Measurements from ENCODE around the gene MATCAP1.
A peak's percentile ranks its signal among the peaks of the same experiment; 100 is the strongest.

MATCAP1 gene

DNA sequence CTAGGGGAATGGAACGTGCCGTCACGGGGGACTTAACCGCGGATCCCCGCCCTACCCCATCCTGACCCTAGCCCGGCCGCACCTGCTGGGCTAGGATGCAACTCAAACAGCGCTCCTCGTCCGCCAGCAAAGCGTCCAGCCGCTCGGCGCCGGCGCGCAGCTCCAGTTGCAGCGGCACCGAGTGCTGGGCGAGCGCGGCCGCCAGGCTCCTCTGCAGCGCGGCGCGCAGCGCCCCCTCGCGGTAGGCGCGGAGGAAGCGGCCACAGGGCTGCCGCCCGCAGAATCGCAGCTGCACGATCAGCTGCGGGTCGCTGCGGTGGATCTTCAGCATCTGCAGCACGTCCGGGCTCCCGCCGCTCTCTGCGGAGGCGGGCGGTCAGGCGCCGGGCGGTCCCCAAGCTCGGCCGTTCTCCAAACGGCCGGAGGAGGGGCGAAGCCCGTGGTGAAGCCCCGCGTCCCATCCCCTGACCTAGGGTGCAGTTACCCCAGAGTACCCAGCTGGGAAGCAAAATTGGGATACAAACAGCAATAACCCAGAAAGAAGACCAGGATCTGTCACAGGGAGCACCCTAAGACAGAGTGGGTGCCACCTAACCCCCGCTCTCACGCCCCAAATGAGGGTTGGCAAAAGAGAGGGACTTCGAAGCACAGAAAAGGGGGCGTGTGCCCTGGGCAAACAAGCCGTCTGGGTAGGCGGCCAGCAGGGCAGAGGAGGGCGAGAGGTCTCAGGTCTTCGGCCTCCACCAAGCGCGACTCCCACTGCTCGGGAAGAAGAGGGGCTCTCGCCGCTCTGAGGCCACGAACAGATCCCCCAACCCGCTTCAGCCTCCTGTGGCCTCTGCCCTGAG is 28.2 kb downstream of the MATCAP1 start:
- DNase-seq = peak; percentile 86

DNA sequence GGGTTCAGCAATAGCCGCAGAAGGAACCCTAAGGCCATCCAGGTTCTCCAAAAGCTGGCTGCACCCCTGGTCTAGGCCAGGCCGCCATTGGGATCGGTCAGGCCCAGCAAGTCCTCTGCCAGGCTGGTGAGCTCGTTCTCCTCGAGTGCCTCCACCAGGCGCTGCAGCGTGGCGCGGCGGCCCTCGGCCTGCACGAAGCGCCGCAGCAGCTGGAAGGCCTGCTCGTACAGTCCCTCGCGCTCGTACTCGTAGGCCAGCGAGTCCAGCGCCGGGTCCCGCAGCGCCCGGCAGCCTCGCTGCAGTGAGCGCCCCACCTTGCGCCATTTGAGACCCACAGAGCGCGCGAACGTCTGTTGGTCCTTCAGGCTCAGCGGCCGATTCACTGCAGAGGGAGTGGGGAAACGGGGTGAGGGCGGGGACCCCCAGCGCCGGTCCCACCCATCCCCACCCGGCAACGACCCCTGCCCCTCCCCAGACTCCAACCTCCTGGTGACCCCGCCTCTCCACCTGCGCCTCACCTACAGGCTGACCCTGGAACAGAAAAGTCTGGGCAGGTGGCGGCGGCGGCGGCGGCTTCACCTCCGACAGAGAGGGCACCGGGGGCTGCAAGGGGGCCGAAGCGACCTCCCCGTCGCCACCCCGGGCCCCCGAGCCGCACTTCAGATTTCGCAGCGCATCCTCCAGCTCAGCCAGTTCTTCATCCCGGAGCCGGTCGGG is 29.0 kb downstream of the MATCAP1 start:
- no peak for DNase-seq

DNA sequence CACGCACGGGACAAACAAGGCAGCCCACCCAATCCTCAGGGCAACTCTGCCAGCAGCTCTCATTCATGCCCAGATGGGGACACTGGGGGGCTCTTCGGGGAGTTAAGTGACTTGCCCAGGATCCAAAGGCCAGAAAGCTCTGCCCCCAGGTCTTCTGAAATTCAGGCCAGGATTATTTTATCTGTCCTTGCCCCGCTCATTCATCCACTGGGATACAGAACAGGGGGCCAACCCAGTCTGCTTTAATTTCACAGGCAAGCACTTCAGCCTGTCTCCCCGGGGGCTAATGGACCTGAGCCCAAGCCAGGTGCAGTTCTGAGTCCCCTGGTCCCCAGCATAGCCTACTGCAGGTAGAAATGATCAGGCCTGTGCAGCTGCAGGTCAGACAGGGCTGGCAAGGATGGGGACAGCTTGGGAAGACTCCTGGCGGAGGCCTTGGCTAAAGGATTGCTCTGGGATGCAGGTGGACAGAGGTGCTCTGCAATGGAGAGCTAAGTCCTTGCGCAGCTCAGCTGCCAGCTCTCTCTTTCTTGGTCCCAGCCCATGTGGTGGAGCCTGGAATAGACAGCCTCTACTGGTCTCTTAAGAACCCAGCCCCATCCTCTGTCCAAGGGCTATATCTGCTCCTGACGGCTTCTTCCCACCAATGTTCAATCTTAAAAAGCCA is 32.2 kb downstream of the MATCAP1 start:
- peak; percentile 26 for DNase-seq

DNA sequence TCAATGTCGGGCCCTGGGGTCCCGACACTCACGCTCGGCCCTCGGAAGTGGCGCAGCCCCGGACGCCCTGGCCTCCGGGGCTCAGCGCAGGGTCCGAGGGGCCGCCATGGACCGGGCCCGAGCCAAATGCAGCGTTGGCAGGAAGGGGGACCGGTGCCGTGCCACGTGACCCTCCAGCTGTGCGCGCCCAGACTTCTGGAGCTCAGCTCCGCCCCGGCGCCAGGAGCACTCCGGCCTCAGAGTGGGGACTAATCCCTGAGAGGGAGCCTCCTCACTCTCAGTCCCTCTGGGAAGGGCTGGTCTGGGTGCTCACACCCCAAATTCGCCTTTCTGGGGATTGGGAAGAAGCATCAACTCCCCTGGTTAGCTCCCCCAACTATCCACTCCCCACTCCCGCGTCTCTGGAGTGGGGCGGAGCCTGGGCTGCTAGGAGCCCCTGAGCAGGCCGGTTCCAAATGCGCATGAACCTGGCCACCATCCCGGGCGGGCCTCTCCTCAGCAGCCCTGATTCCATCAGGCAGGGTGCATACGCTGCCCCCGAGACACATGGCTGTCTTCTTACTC is 32.8 kb downstream of the MATCAP1 start, which contains the start of gene B3GNT9:
Gene B3GNT9, minus strand, starts transcription at position 166 of the 564 bp plus-strand sequence. CDS start 513 bp downstream, outside the sequence.
- peak; percentile 44 for DNase-seq

DNA sequence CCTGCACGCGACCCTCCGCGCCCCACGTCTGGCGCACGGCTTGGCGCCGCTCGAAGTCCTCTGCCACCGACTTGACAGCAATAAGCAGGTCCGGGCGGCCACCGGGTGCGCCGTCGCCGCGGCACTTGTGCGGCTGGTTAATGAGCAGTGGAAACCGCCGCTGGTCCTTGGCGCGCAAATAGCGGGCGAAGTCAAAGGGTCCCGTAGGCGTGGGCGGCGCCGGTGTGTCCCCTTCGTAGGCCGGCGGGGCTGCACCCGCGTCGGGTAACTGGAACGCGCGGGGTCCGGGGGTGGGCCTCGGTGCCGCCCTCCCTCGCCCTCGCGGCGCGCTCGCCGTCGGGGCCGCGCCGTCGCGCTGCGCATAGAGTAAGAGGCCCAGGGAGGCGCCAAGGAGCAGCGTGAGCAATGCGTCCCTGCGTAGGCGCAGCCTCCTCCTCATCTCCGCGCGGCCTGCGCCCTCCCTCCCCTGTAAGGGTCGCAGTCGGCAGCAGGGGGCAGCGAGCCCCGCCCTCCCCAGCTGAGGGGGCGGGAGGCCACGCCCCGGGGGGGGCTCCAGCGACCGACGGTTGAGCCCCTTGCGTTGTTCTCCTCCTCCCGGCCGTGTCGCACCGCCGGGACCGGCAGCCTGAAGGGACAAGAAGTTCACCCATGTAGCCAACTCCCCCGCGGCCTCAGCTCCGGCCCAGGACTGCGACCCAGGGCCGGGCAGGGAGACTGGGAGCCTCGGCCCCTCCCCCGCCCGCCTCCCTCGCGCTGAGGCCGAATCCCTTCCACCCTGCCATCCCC is 33.5 kb downstream of the MATCAP1 start:
- peak; percentile 18 for DNase-seq

DNA sequence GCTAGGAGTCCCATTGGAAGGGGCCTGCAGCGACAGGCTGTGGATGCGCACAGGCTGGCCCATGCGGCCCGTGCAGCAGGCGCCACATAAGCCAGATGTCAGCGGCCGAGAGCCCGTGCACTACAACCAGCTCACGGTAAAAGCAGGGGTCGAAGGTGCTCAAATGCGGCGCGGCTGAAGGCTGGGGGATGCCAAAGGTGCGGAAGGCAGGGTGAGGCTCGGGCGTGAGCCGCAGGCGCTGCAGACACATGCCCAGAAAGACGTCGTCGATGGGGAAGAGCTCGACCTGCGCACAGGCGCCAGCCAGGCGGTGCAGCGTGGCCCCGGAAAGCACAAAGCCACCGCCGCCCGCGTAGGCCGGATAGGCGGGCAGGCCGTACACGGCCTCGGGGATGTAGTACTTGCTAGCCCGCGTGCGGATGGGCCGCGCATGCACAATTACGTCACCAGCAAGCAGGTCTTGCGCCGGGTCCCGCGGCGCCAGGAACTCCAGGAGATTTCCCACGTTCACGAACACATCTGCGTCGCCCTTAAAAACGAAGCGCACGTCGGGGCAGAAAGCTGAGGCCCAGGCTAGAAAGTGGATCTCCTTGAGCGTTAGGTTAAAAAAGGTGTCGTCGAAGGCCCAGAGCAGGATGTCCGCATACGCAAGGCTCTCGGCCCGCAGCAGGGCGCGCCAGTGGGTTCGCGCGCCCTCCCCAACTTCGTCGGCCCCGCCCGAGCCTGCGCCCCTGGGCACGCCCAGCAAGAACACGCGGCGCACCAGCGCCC is 34.3 kb downstream of the MATCAP1 start:
- DNase-seq = no peak

DNA sequence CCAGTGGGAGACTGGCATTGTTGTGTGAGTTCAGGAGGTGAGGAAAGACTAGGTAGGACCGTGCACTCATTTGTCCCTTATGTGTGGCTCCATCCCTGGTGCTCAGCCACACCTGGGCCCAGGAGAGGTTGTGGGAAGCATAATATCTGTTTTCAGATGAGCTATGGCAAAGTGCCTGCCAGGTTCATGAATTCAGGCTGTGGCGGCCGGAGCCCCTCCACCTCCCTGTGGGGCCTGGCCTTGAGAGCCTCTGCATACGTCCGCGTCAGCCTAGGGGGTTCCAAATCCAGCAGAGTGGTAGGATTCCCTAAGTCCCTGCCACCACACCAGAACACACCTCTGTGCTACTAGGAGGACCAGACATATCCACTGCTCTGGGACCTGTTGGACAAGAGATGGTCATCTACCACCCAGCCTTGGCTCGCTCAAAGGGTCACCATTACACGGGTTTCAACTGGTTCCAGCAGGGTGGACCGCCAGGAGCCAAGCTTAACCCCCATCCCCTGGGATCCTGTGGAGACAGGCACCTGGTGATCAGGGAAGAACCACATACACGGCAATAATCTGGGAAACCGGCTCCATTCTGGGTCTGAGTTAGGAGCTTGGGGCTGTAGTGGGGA is 35.0 kb downstream of the MATCAP1 start:
- DNase-seq = no peak

DNA sequence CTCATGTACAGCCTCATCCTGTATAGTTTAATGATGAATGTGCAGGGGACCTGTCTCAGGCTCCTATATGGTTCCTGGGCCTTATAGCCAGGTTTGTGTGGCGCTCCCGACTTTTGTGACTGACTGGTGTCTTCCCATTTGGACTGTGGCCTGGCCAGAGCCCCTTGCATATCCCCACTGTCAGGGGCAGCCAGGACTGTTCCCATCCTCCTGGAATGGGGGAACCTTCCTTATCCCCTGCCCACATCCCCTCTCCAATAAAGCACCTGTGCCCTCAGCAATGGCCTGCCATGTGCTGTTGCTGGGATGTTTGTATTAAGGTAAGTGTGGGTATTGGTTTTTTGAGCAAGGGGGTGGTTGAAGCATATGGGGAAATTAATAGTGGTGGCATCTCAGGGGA is 35.5 kb downstream of the MATCAP1 start:
- no peak for DNase-seq

DNA sequence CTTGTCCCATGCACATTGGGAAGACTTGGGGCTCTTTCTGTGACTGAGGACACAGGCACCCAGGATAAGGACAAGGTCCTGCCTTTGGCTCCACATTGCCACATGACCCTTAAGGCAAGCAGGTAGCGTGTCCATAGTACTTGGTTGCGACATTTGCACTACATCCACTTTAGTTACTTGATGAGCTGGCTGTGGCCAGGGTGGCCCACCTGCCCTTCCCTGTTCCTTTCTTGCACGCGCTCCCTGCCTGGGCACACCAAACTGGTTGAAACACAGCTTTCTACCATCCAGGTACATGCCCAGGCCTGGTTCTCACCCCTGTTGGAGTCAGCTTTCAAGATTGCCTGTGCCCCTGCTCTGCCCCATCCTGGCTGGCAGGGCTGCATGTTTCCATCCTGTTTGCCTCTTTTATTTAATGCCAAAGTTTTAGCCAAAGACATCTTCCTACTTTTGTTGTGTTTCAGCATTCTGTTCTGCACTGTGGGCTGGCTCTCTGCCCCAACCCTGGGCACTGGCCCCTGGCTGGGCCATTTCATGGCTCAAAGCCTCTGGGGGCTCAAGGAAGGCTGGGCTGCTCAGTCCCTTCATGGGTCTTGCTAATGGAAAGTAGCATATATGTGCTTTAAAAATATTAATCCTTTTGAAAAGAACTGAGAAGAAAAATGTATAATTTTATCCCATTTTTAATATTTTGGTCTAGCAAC is 36.2 kb downstream of the MATCAP1 start:
- DNase-seq = no peak

DNA sequence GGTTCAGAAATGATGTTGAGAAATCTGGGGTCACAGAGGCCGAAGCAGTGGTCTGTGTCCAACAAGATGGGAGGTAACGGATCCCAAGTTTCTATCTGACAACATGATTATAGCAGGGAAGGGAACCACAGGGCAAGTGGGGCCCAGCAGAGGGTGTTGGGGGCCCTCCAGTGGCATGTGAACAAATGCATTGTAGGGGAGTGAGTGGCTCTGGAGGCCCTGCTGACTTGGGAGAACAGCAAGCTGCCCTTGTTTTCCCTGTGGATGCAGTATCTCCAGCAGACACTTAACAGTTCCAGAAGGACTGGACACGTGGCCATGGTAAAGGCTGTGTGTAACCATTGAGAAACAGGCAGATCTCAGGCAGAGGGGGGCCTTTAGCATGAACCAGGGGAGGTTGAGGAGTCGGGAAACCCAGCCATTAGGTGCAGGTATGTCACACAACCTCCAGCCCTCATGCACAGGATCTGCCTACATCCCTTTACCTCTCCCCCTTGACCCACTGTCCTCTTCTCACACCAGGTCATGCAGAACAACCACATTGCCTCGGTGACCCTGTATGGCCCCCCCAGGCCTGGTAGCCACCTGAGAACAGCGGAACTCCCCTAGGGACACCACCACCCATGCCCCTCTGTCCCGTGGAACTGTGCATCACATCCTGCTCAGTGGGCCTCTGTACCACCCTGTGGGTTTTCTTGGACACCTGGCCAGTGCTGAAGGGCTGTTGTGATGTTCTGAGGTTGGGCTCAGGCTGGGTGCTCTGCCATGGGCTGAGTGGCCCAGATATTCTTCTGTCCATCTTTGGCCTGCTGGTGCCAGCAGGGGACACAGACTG is 37.0 kb downstream of the MATCAP1 start:
- no peak for DNase-seq

DNA sequence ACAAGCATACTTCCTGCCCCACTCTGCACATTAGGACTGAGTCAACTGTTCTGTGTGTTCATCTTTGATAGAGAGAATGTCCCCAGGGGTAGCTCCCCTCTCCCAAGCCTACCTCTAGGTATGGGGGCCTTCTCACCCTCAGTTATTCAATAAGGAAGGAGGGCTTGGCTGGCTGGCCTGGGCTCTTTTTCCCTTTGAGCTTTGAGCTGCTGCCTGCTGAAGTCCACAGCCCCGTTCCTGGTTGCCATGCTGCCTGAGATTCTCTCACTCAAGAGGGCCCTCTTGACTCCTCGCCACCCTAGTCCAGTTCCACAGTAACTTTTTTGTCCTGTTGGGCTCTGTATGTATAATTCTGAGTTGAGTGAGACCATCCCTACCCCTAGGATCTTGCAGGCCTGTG is 38.0 kb downstream of the MATCAP1 start:
- no peak for DNase-seq

DNA sequence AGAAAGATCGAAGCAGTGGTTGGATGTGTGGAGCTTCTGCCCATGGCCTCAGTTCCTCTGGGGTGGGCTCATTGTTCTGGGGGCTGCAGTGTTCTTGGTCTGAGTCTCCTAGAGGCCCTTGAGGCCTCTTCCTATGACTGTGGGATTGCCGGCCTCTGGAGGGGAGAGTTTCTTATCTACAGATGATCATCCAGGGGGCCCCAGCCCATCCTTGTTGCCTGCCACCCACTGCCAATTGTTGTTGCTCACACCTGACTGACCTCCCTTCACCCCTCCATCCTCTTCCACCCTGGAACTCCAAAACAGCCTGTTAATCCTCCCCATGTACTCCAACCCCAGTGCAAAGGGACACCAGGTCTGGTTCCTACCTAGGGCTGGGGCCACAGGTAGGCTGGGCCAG is 38.8 kb downstream of the MATCAP1 start:
- no peak for DNase-seq

DNA sequence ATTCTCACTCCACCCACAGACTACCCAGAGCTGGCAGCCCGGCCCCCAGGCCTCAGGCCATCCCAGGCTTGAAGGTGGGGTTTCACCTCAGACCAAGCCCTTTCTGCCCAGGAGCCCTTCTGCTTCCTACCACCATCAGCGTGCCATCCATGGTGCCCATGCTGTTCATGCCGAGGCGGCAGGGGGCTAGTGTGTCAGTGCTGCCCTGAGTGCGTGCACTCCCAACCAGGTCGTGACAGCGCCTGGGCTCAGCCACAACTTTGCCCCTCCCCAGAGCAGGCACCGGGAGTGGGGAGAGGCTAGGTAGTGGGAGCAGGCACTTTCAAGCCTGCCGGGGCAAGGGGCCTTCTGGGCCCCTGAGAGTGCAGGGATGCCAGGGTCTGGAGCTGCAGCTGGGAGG is 41.4 kb downstream of the MATCAP1 start:
- no peak for DNase-seq

DNA sequence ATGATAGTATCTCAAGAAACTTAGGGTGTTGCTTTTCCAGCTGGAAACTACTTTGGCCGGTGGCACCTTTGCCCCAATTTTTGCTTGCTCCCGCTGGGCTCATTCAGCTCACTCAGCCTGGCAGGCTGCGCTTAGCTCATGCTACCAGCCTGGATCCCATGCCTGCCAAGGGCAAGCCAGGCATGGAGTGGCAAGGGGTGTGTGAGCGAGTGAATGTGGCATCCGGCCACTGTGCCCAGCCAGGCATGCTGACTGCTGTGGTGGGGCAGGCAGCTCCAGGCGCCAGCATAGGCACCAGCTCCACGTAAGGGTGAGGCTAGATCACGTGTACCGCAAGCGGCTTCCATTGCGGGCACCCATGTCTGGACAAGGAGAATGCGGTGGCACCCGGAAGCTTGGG is 42.4 kb downstream of the MATCAP1 start:
- no peak for DNase-seq

DNA sequence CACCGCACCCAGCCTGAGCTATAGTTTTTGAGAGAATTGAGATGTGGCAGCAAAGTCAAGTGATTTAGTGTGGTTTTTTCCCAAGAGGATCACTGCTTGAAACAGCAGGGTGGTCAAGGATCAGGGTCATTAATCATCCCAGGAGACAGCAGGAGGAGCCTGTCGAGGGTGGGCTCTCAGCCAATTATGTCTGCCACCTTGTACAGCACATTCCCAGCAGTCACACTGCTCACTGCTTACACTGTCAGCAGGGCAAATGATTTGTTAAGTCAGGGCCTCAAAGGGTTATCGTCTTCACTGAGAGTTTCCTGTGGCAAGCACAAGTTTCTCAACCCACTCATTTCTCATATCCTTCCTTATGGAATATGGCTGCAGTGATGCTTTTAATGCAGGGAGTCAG is 46.2 kb downstream of the MATCAP1 start:
- no peak for DNase-seq

DNA sequence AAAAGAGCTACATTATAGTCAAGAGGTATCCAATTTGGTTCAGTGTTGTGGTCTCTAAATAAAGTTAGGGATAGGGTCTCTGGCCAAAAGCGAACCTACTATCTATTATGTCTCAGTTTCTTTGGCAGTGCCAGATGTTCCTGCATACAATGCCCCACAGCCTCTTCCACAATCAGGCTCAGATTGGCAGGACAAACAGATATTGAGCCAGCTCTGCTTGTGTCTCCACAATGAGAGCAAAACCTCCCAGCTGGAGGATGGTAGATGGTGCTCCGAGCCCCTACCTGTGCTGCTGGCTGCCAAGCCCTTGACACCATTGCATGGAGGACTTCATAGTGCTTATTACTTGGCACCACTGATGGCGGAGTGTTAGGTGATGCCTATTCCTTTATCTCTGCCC is 54.3 kb downstream of the MATCAP1 start:
- DNase-seq = no peak

DNA sequence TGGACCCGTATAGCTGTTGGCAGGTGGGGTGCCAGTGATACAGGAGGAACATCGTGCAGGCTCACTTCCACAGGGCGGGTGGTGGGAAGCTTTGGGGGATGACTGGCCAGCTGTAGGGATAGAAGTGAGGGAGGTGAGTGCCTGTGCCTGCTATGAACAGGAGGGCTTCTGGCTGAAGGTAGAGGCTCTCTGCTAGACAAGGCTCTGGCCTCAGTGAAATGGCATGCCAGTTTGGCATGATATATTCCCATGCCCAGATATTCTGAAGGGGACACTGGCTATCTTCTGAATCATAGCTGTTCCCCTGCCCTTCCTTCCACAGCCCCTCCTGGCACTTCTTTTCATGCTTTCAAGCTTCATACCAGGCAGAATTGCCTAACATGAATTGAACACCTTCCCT is 54.9 kb downstream of the MATCAP1 start:
- DNase-seq = no peak

DNA sequence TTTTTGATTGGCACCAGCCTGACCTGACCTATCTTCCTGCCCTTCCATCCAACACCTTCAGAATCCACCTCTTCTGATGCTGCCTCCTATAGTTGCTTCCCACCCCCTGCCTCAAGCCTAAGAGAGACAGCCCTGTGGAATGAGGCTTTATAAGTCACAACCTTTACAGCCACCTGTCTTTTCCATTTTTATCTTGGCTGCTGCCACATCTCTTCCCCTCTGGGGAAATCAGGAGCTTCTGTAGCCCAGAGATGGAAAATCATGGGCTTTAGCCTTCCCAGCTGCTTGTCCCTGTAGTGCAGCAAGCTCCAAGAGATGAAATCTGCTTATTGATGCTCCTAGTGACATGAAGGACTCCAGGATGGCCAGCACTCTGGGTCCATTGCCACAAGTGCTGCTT is 55.3 kb downstream of the MATCAP1 start:
- no peak for DNase-seq
